ENCODE measurements around the gene CSNK1A1.

DNA sequence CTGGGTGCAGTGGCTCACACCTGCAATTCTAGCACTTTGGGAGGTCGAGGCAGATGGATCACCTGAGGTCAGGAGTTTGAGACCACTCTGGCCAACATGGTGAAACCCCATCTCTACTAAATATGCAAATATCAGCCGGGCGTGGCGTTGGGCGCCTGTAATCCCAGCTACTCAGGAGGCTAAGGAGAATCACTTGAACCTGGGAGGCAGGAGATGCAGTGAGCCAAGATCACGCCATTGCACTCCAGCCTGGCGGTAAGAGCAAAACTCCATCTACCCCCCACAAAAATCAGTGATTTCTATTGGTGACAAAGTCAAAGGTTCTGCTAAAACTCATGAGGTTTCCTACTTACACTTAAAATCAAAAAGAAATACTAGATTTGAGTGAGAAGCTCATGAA is 18.8 kb downstream of the CSNK1A1 start:
- TF ChIP-seq, protein P1, sequence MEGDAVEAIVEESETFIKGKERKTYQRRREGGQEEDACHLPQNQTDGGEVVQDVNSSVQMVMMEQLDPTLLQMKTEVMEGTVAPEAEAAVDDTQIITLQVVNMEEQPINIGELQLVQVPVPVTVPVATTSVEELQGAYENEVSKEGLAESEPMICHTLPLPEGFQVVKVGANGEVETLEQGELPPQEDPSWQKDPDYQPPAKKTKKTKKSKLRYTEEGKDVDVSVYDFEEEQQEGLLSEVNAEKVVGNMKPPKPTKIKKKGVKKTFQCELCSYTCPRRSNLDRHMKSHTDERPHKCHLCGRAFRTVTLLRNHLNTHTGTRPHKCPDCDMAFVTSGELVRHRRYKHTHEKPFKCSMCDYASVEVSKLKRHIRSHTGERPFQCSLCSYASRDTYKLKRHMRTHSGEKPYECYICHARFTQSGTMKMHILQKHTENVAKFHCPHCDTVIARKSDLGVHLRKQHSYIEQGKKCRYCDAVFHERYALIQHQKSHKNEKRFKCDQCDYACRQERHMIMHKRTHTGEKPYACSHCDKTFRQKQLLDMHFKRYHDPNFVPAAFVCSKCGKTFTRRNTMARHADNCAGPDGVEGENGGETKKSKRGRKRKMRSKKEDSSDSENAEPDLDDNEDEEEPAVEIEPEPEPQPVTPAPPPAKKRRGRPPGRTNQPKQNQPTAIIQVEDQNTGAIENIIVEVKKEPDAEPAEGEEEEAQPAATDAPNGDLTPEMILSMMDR (IDR thresholded peaks at IDR 0.05): no peak
- TF ChIP-seq POLR2AphosphoS5 (IDR thresholded peaks at IDR 0.05): no peak

All from esophagus muscularis mucosa (tissue), 3 donors.